KMS-11 (cell line): ENCODE measurements around the gene TEX101.

Experiments used
- H2AFZ ChIP-seq: fragments of 200-600 bp; sonication (generic); 2 replicates; pipeline ENCODE4 v1.6.1; 2016; ENCODE audit warnings: antibody characterized with exemption, mixed run types, low read depth
- H3K27ac ChIP-seq: fragments of 200-600 bp; sonication (generic); 2 replicates; pipeline ENCODE4 v1.6.1; 2016; ENCODE audit warnings: mild to moderate bottlenecking, mixed run types
- H3K27me3 ChIP-seq: fragments of 200-600 bp; sonication (generic); 2 replicates; pipeline ENCODE4 v1.6.1; 2017; ENCODE audit warnings: mild to moderate bottlenecking, low read depth, mixed run types, moderate library complexity; ENCODE audit not compliant: insufficient read depth
- H3K36me3 ChIP-seq: fragments of 200-600 bp; sonication (generic); 2 replicates; pipeline ENCODE4 v1.6.1; 2017; ENCODE audit warnings: mild to moderate bottlenecking, mixed run types; ENCODE audit not compliant: insufficient read depth
- H3K4me1 ChIP-seq: fragments of 200-600 bp; sonication (generic); 2 replicates; pipeline ENCODE4 v1.6.1; 2016; ENCODE audit warnings: mild to moderate bottlenecking, low read depth, mixed run types; ENCODE audit not compliant: poor library complexity, severe bottlenecking
- H3K4me2 ChIP-seq: fragments of 200-600 bp; sonication (generic); 2 replicates; pipeline ENCODE4 v1.7.0; 2016; ENCODE audit warnings: mild to moderate bottlenecking, mixed run types
- H3K4me3 ChIP-seq: fragments of 200-600 bp; sonication (generic); IDR thresholded peaks from 2 replicates; pipeline ENCODE4 v1.6.1; 2017; ENCODE audit warnings: low read depth, low read length, mixed read lengths; ENCODE audit not compliant: insufficient read depth
- H3K79me2 ChIP-seq: fragments of 200-600 bp; sonication (generic); 2 replicates; pipeline ENCODE4 v1.6.1; 2016; ENCODE audit warnings: low read depth, mixed run types; ENCODE audit not compliant: insufficient read depth
- H3K9ac ChIP-seq: fragments of 200-600 bp; sonication (generic); 2 replicates; pipeline ENCODE4 v1.6.1; 2016; ENCODE audit warnings: mild to moderate bottlenecking, mixed run types
- H4K20me1 ChIP-seq: fragments of 200-600 bp; sonication (generic); 2 replicates; pipeline ENCODE4 v1.6.1; 2016; ENCODE audit warnings: mild to moderate bottlenecking, mixed run types; ENCODE audit not compliant: insufficient read depth
- CTCF ChIP-seq: fragments of 200-600 bp; sonication (generic); conservative IDR thresholded peaks from 2 replicates; pipeline ENCODE4 v1.6.1; 2017; ENCODE audit warnings: low read depth, mild to moderate bottlenecking, antibody characterized with exemption, low read length, moderate library complexity, mixed read lengths

The TEX101 gene

GRCh38 chr19:43465468-43466120 is 50.9 kb downstream of the TEX101 start, which contains the start of gene LYPD3:
TSS of gene LYPD3 (minus strand) at chr19:43465608. CDS start at chr19:43465571, 37 bp downstream.
- H3K4me2 ChIP-seq: peak within 1 kb of the TSS; percentile 76
- H3K36me3 ChIP-seq: no peaks in the 10 kb centered on the region
- H4K20me1 ChIP-seq: no peaks in the 10 kb centered on the region
- peak within 1 kb of the TSS; percentile 93 for H2AFZ ChIP-seq
- peaks cover 2% of the 10 kb centered on the region; the same call in 1 of the 2 replicates for H3K27me3 ChIP-seq
- no peak within 1 kb of the TSS for H3K4me3 ChIP-seq
- no peaks in the 10 kb centered on the region for H3K79me2 ChIP-seq
- H3K4me1 ChIP-seq: peaks cover 8% of the 10 kb centered on the region
- no peak within 1 kb of the TSS; the same call in 1 of the 2 replicates for H3K9ac ChIP-seq
- no peak for TF ChIP-seq CTCF
- no peak within 1 kb of the TSS for H3K27ac ChIP-seq

- Histone ChIP-seq H3K4me1 (peaks cover 8% of the 10 kb centered on the region), H3K4me2 (no peak overlapping the region), H3K27me3 (no peaks in the 10 kb centered on the region; the same call in 1 of the 2 replicates), H3K79me2 (no peaks in the 10 kb centered on the region), H3K4me3 (no peak overlapping the region), H3K36me3 (no peaks in the 10 kb centered on the region), H2AFZ (no peak overlapping the region), H3K9ac (no peak overlapping the region), H3K27ac (no peak overlapping the region), H4K20me1 (no peaks in the 10 kb centered on the region)
- TF ChIP-seq CTCF: no peak
Observed at GRCh38 chr19:43466793-43467192, 52.1 kb downstream of the TEX101 start.

- no peak overlapping the region for H3K4me3 ChIP-seq
- no peak overlapping the region for H3K27ac ChIP-seq
- no peak overlapping the region for H3K9ac ChIP-seq
- no peak overlapping the region for H2AFZ ChIP-seq
- H4K20me1 ChIP-seq: no peaks in the 10 kb centered on the region
- no peaks in the 10 kb centered on the region for H3K36me3 ChIP-seq
- no peak overlapping the region for H3K4me2 ChIP-seq
- no peak for TF ChIP-seq CTCF
- H3K79me2 ChIP-seq: no peaks in the 10 kb centered on the region
- H3K27me3 ChIP-seq: no peaks in the 10 kb centered on the region; the same call in 1 of the 2 replicates
- peaks cover 8% of the 10 kb centered on the region for H3K4me1 ChIP-seq
Observed at GRCh38 chr19:43467276-43467675, 52.6 kb downstream of the TEX101 start.

GRCh38 chr19:43467730-43468129 is 53.0 kb downstream of the TEX101 start:
- H3K27ac ChIP-seq: no peak overlapping the region
- H3K27me3 ChIP-seq: no peaks in the 10 kb centered on the region
- H3K4me3 ChIP-seq: no peak overlapping the region
- no peaks in the 10 kb centered on the region for H4K20me1 ChIP-seq
- TF ChIP-seq CTCF: no peak
- no peak overlapping the region for H3K4me2 ChIP-seq
- no peak overlapping the region for H2AFZ ChIP-seq
- H3K36me3 ChIP-seq: no peaks in the 10 kb centered on the region
- H3K9ac ChIP-seq: no peak overlapping the region
- H3K79me2 ChIP-seq: no peaks in the 10 kb centered on the region
- H3K4me1 ChIP-seq: peaks cover 7% of the 10 kb centered on the region
